Measurements from ENCODE around the gene P4HA1. TPM values are rescaled to one million over a fixed set of nuclear protein-coding genes. Genes with fewer than 3 reads are reported as not detected.

Gene P4HA1
- total RNA-seq, 4 donors from 2014 or later = 5.0 to 13.8 (median 12.3) TPM

DNA sequence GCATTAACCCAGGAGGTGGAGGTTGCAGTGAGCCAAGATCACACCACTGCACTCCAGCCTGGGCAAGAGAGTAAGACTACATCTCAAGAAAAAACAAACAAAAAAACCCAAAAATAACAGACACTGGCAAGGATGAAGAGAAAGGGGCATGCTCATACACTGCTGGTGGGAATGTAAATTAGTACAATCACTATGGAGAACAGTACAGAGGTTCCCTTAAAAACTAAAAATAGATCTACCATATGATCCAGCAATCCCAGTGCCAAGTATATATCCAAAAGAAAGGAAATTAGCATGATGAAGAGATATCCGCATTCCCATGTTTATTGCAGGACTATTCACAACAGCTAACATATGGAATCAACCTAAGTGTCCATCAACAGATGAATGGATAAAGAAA, 75.6 kb downstream of the P4HA1 start:
- Histone ChIP-seq H3K27me3 (no peaks in the 10 kb centered on the region), H3K4me3 (no peak overlapping the region), H3K9me3 (no peaks in the 10 kb centered on the region), H3K36me3 (peaks cover 5 to 40% (median 6%) of the 10 kb centered on the region in 3 donors), H3K4me1 (peaks cover 2 to 29% (median 8%) of the 10 kb centered on the region in 3 donors), H3K27ac (no peak overlapping the region)
- no peak for DNase-seq
- no peak for TF ChIP-seq POLR2A (IDR thresholded peaks at IDR 0.05)
- TF ChIP-seq, protein P1, sequence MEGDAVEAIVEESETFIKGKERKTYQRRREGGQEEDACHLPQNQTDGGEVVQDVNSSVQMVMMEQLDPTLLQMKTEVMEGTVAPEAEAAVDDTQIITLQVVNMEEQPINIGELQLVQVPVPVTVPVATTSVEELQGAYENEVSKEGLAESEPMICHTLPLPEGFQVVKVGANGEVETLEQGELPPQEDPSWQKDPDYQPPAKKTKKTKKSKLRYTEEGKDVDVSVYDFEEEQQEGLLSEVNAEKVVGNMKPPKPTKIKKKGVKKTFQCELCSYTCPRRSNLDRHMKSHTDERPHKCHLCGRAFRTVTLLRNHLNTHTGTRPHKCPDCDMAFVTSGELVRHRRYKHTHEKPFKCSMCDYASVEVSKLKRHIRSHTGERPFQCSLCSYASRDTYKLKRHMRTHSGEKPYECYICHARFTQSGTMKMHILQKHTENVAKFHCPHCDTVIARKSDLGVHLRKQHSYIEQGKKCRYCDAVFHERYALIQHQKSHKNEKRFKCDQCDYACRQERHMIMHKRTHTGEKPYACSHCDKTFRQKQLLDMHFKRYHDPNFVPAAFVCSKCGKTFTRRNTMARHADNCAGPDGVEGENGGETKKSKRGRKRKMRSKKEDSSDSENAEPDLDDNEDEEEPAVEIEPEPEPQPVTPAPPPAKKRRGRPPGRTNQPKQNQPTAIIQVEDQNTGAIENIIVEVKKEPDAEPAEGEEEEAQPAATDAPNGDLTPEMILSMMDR (IDR thresholded peaks at IDR 0.05) = no peak
- intact Hi-C loops (cut with DNase I) = no loop called here
- 83 to 86% methylated on average over 1 of the region's 1 CpG for WGBS, 2 donors

- Histone ChIP-seq H3K4me3 (no peak overlapping the region), H3K27me3 (no peaks in the 10 kb centered on the region), H3K9me3 (no peaks in the 10 kb centered on the region), H3K27ac (no peak overlapping the region), H3K4me1 (peaks cover 2 to 29% (median 8%) of the 10 kb centered on the region in 3 donors), H3K36me3 (peaks cover 5 to 60% (median 6%) of the 10 kb centered on the region in 3 donors)
- DNase-seq = no peak
- intact Hi-C loops (cut with DNase I) = no loop called here
- TF ChIP-seq POLR2A (IDR thresholded peaks at IDR 0.05) = no peak
- TF ChIP-seq, protein P1 (IDR thresholded peaks at IDR 0.05) = no peak
- 64 to 65% methylated on average over 1 of the region's 1 CpG for WGBS, 2 donors
Measured at GRCh38 chr10:73019100-73019499, 77.6 kb downstream of the P4HA1 start.

DNA sequence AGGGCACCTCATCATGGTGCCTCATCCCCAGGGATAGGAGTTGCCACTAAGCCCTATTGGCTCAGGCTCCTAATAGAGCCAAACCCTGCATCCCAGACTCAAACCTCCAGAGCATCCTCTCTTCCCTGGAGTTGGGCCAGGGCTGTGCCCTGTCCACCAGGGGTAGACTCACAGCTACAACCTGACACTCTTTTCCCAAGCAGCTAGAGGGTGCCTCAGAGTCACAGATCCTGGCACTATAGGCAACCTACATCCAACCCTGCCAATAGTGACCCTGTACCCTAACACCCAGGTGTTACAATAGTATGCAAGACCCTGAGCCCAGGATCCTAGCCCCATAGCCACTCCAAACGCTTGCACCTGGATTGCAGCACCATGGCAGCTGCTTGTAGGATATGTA, 78.0 kb downstream of the P4HA1 start:
- WGBS, 2 donors = 86 to 90% methylated on average over 1 of the region's 1 CpG
- DNase-seq = no peak
- no peak overlapping the region for H3K27ac ChIP-seq
- H3K4me3 ChIP-seq = no peak overlapping the region
- H3K9me3 ChIP-seq = no peaks in the 10 kb centered on the region
- H3K36me3 ChIP-seq = peaks cover 5 to 61% (median 6%) of the 10 kb centered on the region in 3 donors
- intact Hi-C loops (cut with DNase I) = no loop called here
- peaks cover 2 to 29% (median 8%) of the 10 kb centered on the region in 3 donors for H3K4me1 ChIP-seq
- no peaks in the 10 kb centered on the region for H3K27me3 ChIP-seq
- TF ChIP-seq, protein P1 (IDR thresholded peaks at IDR 0.05) = peak in 1 of 6 experiments; percentile 4
- TF ChIP-seq POLR2A (IDR thresholded peaks at IDR 0.05) = no peak

- no peak overlapping the region for H3K27ac ChIP-seq
Measured at GRCh38 chr10:73017955-73018480, 78.6 kb downstream of the P4HA1 start.

DNA sequence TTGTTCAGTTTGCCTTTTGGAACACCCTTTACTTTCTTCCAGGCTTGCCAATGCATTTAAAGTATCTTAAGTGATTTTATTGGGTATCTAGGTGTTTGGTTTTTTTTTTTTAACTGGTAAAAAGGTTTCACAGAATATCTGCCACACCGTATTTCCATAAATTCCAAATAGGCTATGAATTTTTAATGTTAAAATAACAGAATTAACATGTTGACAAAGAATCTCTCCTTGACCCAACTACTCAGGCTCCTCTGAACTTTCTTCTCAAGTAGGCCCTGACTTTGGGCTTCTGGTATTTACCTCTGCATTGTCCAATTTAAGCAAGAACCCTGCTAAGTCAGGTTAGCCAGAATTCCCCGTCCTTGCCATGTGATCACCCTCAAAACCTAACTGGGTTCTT, 80.9 kb downstream of the P4HA1 start:
- H3K9me3 ChIP-seq = no peaks in the 10 kb centered on the region
- DNase-seq = no peak
- intact Hi-C loops (cut with DNase I) = no loop called here
- H3K27me3 ChIP-seq = no peaks in the 10 kb centered on the region
- H3K4me1 ChIP-seq = peaks cover 2 to 17% (median 8%) of the 10 kb centered on the region in 3 donors
- no peak overlapping the region for H3K4me3 ChIP-seq
- H3K36me3 ChIP-seq = peaks cover 6 to 50% (median 10%) of the 10 kb centered on the region in 3 donors
- no peak overlapping the region for H3K27ac ChIP-seq
- no peak for TF ChIP-seq POLR2A (IDR thresholded peaks at IDR 0.05)
- TF ChIP-seq, protein P1 (IDR thresholded peaks at IDR 0.05) = no peak
- 92 to 94% methylated on average over 2 of the region's 2 CpGs for WGBS, 2 donors

More at GRCh38 chr10:73017955-73018480, 78.6 kb downstream of the P4HA1 start:
- Histone ChIP-seq H3K4me1 (peaks cover 2 to 29% (median 8%) of the 10 kb centered on the region in 3 donors), H3K9me3 (no peaks in the 10 kb centered on the region), H3K4me3 (no peak overlapping the region), H3K36me3 (peaks cover 6 to 61% (median 9%) of the 10 kb centered on the region in 3 donors), H3K27me3 (no peaks in the 10 kb centered on the region)
- intact Hi-C loops (cut with DNase I) = no loop called here
- whole genome bisulfite sequencing, 2 donors = no CpG with 5 or more reads among the region's 2 CpGs
- no peak for DNase-seq
- no peak for TF ChIP-seq POLR2A (IDR thresholded peaks at IDR 0.05)
- TF ChIP-seq, protein P1 (IDR thresholded peaks at IDR 0.05) = no peak
